ENCODE measurements around the gene UBA6.

DNA sequence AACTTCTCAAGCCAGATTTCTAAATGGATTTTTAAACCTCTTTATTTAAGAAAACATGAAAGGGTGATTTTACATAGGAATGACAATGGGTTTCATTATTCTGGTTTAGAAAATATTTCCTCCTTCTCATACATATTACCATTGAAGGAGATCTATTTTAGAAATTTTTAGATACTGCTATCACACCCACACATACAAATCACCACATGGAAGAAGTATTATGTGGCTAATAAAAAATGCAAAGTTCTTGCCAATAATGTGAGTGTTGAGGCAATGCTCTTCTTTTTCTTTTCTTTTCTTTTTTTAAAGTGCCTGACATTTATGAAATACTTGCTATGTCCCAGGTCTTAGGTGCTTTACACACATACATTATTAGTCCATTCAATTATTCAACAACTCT lies 135.7 kb downstream of the UBA6 start:
- no peak for TF ChIP-seq ZNF699 (CRISPR knock-in tag; IDR thresholded peaks at IDR 0.05; ENCODE audit: insufficient replicate concordance)
- TF ChIP-seq IRF2 (CRISPR knock-in tag; IDR thresholded peaks at IDR 0.05): no peak
- no peak for TF ChIP-seq FOS (IDR thresholded peaks at IDR 0.05; ENCODE audit: extremely low read depth, insufficient read length)

All from K562 (cell line).